LNCaP clone FGC (cell line): ENCODE data around the gene PRKAR1B.
"Not testable (repeated sequence)": the region's sequence is repeated elsewhere in the genome, so short reads cannot be mapped to it uniquely, and the experiment has no call there.

ENCODE experiments used
- DNase-seq: peaks from one replicate; pipeline ENCODE4 v3.0.0-alpha.2; 2011; ENCODE audit warnings: low read depth
- H3K4me3 ChIP-seq: 2 replicates; pipeline ENCODE4 v1.5.1; 2011; ENCODE audit warnings: mild to moderate bottlenecking, low read depth, low read length, control low read depth
- TF ChIP-seq, protein P1 (sequence below): IDR thresholded peaks from 2 replicates; pipeline ENCODE4 v1.5.1; 2012; ENCODE audit warnings: mild to moderate bottlenecking; ENCODE audit not compliant: control insufficient read depth, insufficient read depth; ENCODE audit errors: extremely low read depth

The PRKAR1B gene

DNA sequence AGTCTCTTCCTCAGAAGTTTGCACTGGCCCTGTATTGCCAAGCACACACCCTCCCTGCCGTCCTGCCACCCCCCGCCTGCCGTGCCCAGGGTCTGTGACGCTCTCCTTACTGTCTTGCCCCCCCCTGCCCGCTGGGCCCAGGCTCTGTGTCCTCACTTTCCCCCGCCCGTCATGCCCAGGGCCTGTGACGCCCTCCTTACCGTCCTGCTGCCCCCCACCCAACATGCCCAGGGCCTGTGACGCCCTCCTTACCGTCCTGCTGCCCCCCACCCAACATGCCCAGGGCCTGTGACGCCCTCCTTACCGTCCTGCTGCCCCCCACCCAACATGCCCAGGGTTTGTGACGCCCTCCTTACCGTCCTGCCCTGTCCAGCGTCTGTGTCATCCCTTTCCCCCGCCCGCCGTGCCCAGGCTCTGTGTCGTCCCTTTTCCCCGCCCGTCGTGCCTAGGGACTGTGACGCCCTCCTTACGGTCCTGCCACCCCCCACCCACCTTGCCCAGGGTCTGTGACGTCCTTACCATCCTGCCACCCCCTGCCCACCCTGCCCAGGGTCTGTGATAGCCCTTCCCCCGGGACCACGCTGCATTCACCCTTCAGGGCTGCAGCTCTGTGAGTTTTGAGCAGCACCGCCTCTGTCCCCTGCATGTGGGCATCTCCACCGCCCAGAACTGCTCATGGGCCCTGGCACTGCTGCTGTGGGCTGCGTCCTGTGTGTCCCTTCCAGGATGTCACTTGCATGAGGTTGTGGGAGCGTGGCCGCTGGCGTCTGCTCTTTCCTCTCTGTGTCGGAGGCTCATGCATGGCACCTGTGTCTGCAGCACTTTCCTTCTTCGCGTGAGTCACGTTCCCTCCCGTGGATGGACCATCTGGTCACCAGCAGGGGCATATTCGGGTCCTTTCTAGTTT lies 19.3 kb upstream of the PRKAR1B start:
- TF ChIP-seq, protein P1, sequence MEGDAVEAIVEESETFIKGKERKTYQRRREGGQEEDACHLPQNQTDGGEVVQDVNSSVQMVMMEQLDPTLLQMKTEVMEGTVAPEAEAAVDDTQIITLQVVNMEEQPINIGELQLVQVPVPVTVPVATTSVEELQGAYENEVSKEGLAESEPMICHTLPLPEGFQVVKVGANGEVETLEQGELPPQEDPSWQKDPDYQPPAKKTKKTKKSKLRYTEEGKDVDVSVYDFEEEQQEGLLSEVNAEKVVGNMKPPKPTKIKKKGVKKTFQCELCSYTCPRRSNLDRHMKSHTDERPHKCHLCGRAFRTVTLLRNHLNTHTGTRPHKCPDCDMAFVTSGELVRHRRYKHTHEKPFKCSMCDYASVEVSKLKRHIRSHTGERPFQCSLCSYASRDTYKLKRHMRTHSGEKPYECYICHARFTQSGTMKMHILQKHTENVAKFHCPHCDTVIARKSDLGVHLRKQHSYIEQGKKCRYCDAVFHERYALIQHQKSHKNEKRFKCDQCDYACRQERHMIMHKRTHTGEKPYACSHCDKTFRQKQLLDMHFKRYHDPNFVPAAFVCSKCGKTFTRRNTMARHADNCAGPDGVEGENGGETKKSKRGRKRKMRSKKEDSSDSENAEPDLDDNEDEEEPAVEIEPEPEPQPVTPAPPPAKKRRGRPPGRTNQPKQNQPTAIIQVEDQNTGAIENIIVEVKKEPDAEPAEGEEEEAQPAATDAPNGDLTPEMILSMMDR = no peak
- DNase-seq = no peak
- no peak overlapping the region for H3K4me3 ChIP-seq

DNA sequence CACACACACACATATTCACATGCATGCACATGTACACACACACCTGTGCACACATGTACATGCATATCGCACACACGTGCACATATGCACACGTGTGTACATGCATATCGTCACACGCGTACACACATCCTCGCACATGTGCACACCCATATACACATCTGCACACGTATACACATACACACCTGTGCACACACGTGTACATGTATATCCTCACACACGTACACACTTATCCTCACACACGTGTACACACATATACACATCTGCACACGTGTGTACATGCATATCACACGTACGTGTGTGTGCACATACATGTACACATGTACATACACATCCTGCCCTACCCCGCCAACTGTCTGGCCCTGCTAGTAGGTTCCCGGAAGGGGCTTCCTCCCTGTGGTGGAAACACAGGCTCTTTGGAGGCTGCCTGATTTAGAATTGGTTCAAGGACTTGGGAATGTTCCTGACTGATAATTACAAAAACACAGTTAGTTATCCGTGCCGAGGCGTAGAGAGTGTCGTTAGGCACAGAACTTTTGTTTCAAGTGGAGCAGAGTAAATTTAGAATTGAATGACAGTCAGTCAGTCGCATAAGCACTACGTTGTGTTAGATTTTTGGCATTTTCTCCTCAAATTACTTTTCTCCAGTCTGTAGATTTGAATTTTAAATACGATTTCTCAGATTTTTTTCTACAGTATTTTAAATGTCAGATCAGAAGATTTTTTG lies 18.5 kb upstream of the PRKAR1B start:
- no peak for DNase-seq
- no peak overlapping the region for H3K4me3 ChIP-seq
- TF ChIP-seq, protein P1 = no peak

DNA sequence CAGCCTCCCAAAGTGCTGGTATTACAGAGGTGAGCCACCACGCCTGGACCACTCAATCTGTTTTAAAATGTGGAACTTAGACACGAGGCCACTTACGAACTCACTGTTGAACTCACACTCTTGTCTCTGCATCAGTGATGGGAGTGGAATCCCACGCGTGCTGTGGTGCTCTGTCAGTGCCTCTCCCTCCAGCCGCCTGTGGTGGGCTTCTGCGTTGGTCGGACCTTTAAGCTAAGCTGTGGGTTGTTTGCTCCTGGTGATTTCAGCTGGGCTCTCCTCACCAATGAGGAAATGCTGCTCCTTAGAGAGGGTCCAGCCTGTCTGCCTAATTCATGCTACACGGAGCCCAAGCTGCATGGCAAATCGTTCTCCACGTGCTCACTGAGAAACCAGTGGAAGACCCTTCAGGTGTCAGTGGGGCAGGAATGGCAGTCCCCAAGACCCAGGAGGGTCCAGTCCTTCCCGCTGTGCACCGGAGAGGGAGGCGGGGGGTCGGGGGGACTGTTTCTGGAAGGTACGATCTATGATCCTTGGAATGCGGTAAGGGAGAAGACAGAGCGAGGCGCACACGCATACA lies 17.9 kb upstream of the PRKAR1B start:
- TF ChIP-seq, protein P1 = no peak
- no peak for DNase-seq
- no peak overlapping the region for H3K4me3 ChIP-seq

DNA sequence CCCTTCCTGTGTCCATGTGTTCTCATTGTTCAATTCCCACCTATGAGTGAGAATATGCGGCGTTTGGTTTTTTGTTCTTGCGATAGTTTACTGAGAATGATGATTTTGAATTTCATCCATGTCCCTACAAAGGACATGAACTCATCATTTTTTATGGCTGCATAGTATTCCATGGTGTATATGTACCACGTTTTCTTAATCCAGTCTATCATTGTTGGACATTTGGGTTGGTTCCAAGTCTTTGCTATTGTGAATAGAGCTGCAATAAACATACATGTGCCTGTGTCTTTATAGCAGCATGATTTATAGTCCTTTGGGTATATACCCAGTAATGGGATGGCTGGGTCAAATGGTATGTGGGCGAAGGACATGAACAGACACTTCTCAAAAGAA lies 17.0 kb upstream of the PRKAR1B start:
- not testable (repeated sequence) for H3K4me3 ChIP-seq, DNase-seq

DNA sequence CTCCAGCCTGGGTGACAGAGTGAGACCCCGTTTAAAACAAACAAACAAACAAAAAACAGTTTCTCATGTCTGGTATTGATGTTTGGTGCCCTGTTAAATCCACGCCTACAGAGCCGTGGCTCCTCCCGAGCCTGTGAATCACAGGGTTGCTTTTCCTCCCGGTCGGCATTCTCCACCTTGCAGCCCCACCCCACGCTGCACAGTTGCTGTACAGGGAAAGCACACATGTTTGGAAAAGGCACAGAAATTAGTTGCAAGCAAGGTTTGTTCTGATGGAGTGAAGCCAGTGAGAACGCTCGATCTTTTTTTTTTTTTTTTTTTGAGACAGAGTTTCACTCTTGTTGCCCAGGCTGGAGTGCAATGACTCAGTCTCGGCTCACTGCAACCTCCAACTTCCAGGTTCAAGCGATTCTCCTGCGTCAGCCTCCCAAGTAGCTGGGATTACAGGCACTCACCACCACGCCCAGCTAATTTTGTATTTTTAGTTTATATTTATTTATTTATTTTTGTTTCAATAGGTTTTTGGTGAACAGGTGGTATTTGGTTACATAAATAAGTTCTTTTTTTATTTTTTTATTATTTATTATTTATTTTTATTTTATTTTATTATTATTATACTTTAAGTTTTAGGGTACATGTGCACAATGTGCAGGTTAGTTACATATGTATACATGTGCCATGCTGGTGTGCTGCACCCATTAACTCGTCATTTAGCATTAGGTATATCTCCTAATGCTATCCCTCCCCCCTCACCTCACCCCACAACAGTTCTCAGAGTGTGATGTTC lies 16.5 kb upstream of the PRKAR1B start:
- not testable (repeated sequence) for H3K4me3 ChIP-seq, DNase-seq

DNA sequence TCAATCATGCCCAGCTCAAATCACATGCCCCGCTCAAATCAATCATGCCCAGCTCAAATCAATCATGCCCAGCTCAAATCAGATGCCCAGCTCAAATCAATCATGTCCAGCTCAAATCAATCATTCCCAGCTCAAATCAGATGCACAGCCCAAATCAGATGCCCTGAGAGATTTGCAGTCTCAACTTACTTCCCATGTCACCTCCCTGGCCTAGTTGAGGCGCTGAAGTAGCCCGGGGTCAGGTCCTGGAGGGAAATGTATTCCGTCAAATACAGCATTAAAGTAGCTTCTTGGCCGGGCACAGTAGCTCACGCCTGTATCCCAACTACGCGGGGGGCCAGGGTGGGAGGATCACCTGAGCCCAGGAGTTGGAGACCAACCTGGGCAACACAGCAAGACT lies 15.7 kb upstream of the PRKAR1B start:
- no peak for DNase-seq
- H3K4me3 ChIP-seq = no peak overlapping the region
- TF ChIP-seq, protein P1 = no peak

DNA sequence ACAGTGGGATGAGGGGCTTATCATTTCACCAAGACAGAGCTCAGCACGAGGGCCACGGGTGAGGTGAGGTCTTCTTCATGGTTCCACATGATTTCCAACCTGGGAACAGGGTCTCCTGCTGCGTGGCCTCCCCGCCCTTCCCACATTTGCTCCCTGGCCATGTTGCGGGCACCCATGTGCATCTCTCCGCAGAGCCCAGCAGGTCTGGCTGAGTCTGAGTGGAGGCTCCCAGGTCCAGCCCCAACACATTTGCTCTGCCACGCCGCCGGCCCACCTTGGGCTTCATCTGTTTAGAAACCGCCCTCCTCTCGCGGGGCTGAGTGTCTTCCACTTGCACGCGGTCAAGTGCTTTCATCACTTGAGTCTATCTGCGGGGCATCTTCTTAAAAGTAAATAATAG lies 14.8 kb upstream of the PRKAR1B start:
- H3K4me3 ChIP-seq = no peak overlapping the region
- DNase-seq = no peak
- TF ChIP-seq, protein P1 = no peak
